Vagina (tissue), 2 donors: ENCODE measurements around the gene ELF3. TPM values are rescaled to one million over a fixed set of nuclear protein-coding genes. Genes with fewer than 3 reads are reported as not detected.
"Not testable (repeated sequence)": the region's sequence is repeated elsewhere in the genome, so short reads cannot be mapped to it uniquely, and the experiment has no call there.

Experiments
- DNase-seq, 2 donors: peaks; one replicate each; pipeline ENCODE4 v3.0.0-alpha.2; 2017; ENCODE audit errors: extremely low spot score in 2 of 2
- H3K27ac ChIP-seq: fragments of 200-600 bp; sonication (generic); one replicate; pipeline ENCODE4 v1.5.1; 2019
- H3K27me3 ChIP-seq: fragments of 200-600 bp; sonication (generic); one replicate; pipeline ENCODE4 v1.5.1; 2019
- H3K36me3 ChIP-seq, 2 donors: fragments of 200-600 bp; sonication (generic); one replicate each; pipeline ENCODE4 v1.5.1; 2017 to 2019
- H3K4me1 ChIP-seq: fragments of 200-600 bp; sonication (generic); one replicate; pipeline ENCODE4 v1.5.1; 2019
- H3K4me3 ChIP-seq, 2 donors: fragments of 200-600 bp; sonication (generic); 1 replicate in 1 of 2; 2 replicates in 1 of 2; pipeline ENCODE4 v1.5.1; 2016 to 2019
- H3K9me3 ChIP-seq: fragments of 200-600 bp; sonication (generic); one replicate; pipeline ENCODE4 v1.5.1; 2019
- CTCF ChIP-seq, 3 experiments: fragments of 450-650 bp in 2 of 3; fragments of 200-600 bp in 1 of 3; sonication (generic) in 1 of 3; IDR thresholded peaks; one replicate each; pipeline ENCODE4 v1.5.1; 2017 to 2019; ENCODE audit warnings: antibody characterized with exemption in 3 of 3, mild to moderate bottlenecking in 2 of 3, moderate library complexity in 2 of 3
- POLR2A ChIP-seq, 2 donors: fragments of 450-650 bp; IDR thresholded peaks; one replicate each; pipeline ENCODE4 v1.6.1; 2017; ENCODE audit warnings: antibody characterized with exemption in 2 of 2, mild to moderate bottlenecking in 2 of 2, moderate library complexity in 2 of 2
- POLR2AphosphoS5 ChIP-seq, 2 donors: sonication (generic); formaldehyde crosslinking; IDR thresholded peaks; one replicate each; pipeline ENCODE4 v1.9.0; 2017; ENCODE audit warnings: antibody characterized with exemption in 2 of 2, mild to moderate bottlenecking in 2 of 2, low read depth in 1 of 2; ENCODE audit not compliant: insufficient read depth in 1 of 2
- intact Hi-C: fragments of 100-400 bp; cut with DNase I; formaldehyde crosslinking; loops from one replicate; pipeline ENCODE4 v1.15.1; 2023
- total RNA-seq: library from RNA; depleted of rRNA; stranded (reverse); fragments of >200 nt; gene quantifications from one replicate; pipeline ENCODE4 v1.2.3, GENCODE V29; 2016

Gene ELF3
- 287 TPM for total RNA-seq

GRCh38 chr1:202010180-202011015 lies at the start of gene ELF3:
Gene ELF3, plus strand, starts transcription at chr1:202010587. Its CDS starts 550 bp downstream, at chr1:202011137.
- peak within 1 kb of the TSS in 1 of 2 donors; percentile 27 for H3K4me3 ChIP-seq
- TF ChIP-seq POLR2AphosphoS5 (IDR thresholded peaks at IDR 0.05; ENCODE audit: insufficient read depth in 1 of 2, low read depth in 1 of 2), result peak in 1 of 2 donors; percentile 59
- TF ChIP-seq POLR2A (IDR thresholded peaks at IDR 0.05), result no peak
- TF ChIP-seq CTCF (IDR thresholded peaks at IDR 0.05), result no peak
- H3K27ac ChIP-seq, result peak within 1 kb of the TSS; percentile 54
- DNase-seq, result no peak
- H3K27me3 ChIP-seq, result no peaks in the 10 kb centered on the region
- H3K4me1 ChIP-seq, result peaks cover 28% of the 10 kb centered on the region
- intact Hi-C loops, result loop anchor here (5.0 kb wide), 1 partner anchor 122 kb away; no protein-coding TSS in a partner anchor
- H3K36me3 ChIP-seq, result peaks cover 0 to 2% of the 10 kb centered on the region in 2 donors
- H3K9me3 ChIP-seq, result no peaks in the 10 kb centered on the region

- peaks cover 0 to 72% of the 10 kb centered on the region in 2 donors for H3K36me3 ChIP-seq
- H3K4me3 ChIP-seq, H3K9me3 ChIP-seq, H3K4me1 ChIP-seq, intact Hi-C loops, DNase-seq, H3K27me3 ChIP-seq, H3K27ac ChIP-seq: not testable (repeated sequence)
Measured at GRCh38 chr1:201962382-201962781, 48.0 kb upstream of the ELF3 start.

DNA sequence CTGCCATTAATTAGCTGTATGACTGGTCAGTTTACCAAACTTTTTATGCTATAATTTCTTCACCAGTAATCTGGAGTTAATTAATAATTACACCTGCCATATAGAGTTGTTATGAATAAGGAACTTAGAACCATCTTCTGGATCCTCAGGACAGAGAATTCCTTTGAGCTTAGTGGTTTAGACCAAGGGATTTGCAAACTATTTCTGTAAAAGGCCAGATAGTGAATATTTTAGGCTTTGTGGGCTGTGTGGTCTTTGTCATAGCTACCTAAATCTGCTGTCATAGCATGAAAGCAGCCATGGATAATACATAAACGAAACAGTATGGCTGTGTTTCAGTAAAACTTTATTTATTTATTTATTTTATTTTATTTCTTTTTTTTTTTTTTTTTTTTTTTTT lies 46.1 kb upstream of the ELF3 start:
- H3K4me1 ChIP-seq, result no peaks in the 10 kb centered on the region
- no peaks in the 10 kb centered on the region for H3K27me3 ChIP-seq
- no peaks in the 10 kb centered on the region for H3K9me3 ChIP-seq
- no peak for DNase-seq
- intact Hi-C loops, result no loop called here
- TF ChIP-seq POLR2AphosphoS5 (IDR thresholded peaks at IDR 0.05; ENCODE audit: insufficient read depth in 1 of 2, low read depth in 1 of 2) (no peak), CTCF (IDR thresholded peaks at IDR 0.05) (no peak), POLR2A (IDR thresholded peaks at IDR 0.05) (no peak)
- H3K36me3 ChIP-seq, result peaks cover 0 to 72% of the 10 kb centered on the region in 2 donors
- no peak overlapping the region for H3K27ac ChIP-seq
- H3K4me3 ChIP-seq, result no peak overlapping the region

GRCh38 chr1:201966171-201966570 lies 44.2 kb upstream of the ELF3 start:
- DNase-seq, result no peak
- no peaks in the 10 kb centered on the region for H3K4me1 ChIP-seq
- TF ChIP-seq CTCF (IDR thresholded peaks at IDR 0.05) (no peak), POLR2AphosphoS5 (IDR thresholded peaks at IDR 0.05; ENCODE audit: insufficient read depth in 1 of 2, low read depth in 1 of 2) (no peak)
- peaks cover 0 to 81% of the 10 kb centered on the region in 2 donors for H3K36me3 ChIP-seq
- no peak overlapping the region for H3K27ac ChIP-seq
- no peaks in the 10 kb centered on the region for H3K9me3 ChIP-seq
- no peaks in the 10 kb centered on the region for H3K27me3 ChIP-seq
- no peak overlapping the region for H3K4me3 ChIP-seq
- intact Hi-C loops, result loop anchor here (5.0 kb wide), 1 partner anchor 89 kb away; no protein-coding TSS in a partner anchor

GRCh38 chr1:201968202-201968925 lies 42.0 kb upstream of the ELF3 start:
- H3K36me3 ChIP-seq, result peaks cover 0 to 60% of the 10 kb centered on the region in 2 donors
- no peaks in the 10 kb centered on the region for H3K9me3 ChIP-seq
- H3K4me1 ChIP-seq, result no peaks in the 10 kb centered on the region
- intact Hi-C loops, result loop anchor here (5.0 kb wide), 1 partner anchor 91 kb away; no protein-coding TSS in a partner anchor
- no peak for DNase-seq
- TF ChIP-seq POLR2AphosphoS5 (IDR thresholded peaks at IDR 0.05; ENCODE audit: insufficient read depth in 1 of 2, low read depth in 1 of 2) (no peak), CTCF (IDR thresholded peaks at IDR 0.05) (no peak), POLR2A (IDR thresholded peaks at IDR 0.05) (no peak)
- no peak overlapping the region for H3K27ac ChIP-seq
- H3K4me3 ChIP-seq, result no peak overlapping the region
- H3K27me3 ChIP-seq, result no peaks in the 10 kb centered on the region
